MM.1S (cell line): ENCODE results near the gene IL3.

Experiments
- DNase-seq: peaks from one replicate; pipeline ENCODE4 v3.0.0-alpha.2; 2015
- H2AFZ ChIP-seq: fragments of 300-600 bp; sonication (generic); 2 replicates; pipeline ENCODE4 v1.6.0; 2016; ENCODE audit warnings: antibody characterized with exemption, low read length
- H3F3A ChIP-seq: fragments of 300-600 bp; sonication (generic); 2 replicates; pipeline ENCODE4 v1.6.1; 2016; ENCODE audit warnings: mild to moderate bottlenecking, antibody characterized with exemption, low read length, moderate library complexity, mixed read lengths; ENCODE audit not compliant: insufficient read depth
- H3K27ac ChIP-seq: fragments of 300-600 bp; sonication (generic); 2 replicates; pipeline ENCODE4 v1.5.1; 2016; ENCODE audit warnings: mild to moderate bottlenecking, low read length
- H3K27me3 ChIP-seq: fragments of 300-600 bp; sonication (generic); replicated peaks from 2 replicates; pipeline ENCODE4 v1.6.0; 2016; ENCODE audit warnings: low read length; ENCODE audit not compliant: insufficient read depth
- H3K36me3 ChIP-seq: fragments of 300-600 bp; sonication (generic); replicated peaks from 2 replicates; pipeline ENCODE4 v1.6.1; 2016; ENCODE audit warnings: mild to moderate bottlenecking, low read length, mixed read lengths; ENCODE audit not compliant: insufficient read depth
- H3K4me1 ChIP-seq: fragments of 300-600 bp; sonication (generic); 2 replicates; pipeline ENCODE4 v1.6.1; 2016; ENCODE audit warnings: low read length, mixed read lengths
- H3K4me2 ChIP-seq: fragments of 300-600 bp; sonication (generic); 2 replicates; pipeline ENCODE4 v1.6.0; 2016; ENCODE audit warnings: low read depth, low read length
- H3K4me3 ChIP-seq: fragments of 300-600 bp; sonication (generic); 2 replicates; pipeline ENCODE4 v1.5.1; 2016; ENCODE audit warnings: low read length, mixed read lengths
- H3K79me2 ChIP-seq: fragments of 300-600 bp; sonication (generic); 2 replicates; pipeline ENCODE4 v1.6.1; 2016; ENCODE audit warnings: mixed run types, low read length, mixed read lengths
- H3K9ac ChIP-seq: fragments of 300-600 bp; sonication (generic); 2 replicates; pipeline ENCODE4 v1.6.1; 2016; ENCODE audit warnings: low read length, mixed read lengths
- H3K9me2 ChIP-seq: fragments of 300-600 bp; sonication (generic); replicated peaks from 2 replicates; pipeline ENCODE4 v1.6.1; 2016; ENCODE audit warnings: mild to moderate bottlenecking, low read length, mixed read lengths; ENCODE audit not compliant: insufficient read depth
- H3K9me3 ChIP-seq: fragments of 300-600 bp; sonication (generic); replicated peaks from 2 replicates; pipeline ENCODE4 v1.6.1; 2016; ENCODE audit warnings: mild to moderate bottlenecking, low read length, mixed read lengths; ENCODE audit not compliant: insufficient read depth
- H4K20me1 ChIP-seq: fragments of 300-600 bp; sonication (generic); 2 replicates; pipeline ENCODE4 v1.6.1; 2016; ENCODE audit warnings: mild to moderate bottlenecking, low read length, moderate library complexity, mixed read lengths; ENCODE audit not compliant: insufficient read depth
- CTCF ChIP-seq: fragments of 300-600 bp; sonication (generic); IDR thresholded peaks from 2 replicates; pipeline ENCODE4 v1.5.1; 2016; ENCODE audit warnings: antibody characterized with exemption, low read length, mixed read lengths
- EZH2 ChIP-seq: fragments of 300-600 bp; sonication (generic); optimal IDR thresholded peaks from 2 replicates; pipeline ENCODE3; 2017; ENCODE audit warnings: low read depth, mild to moderate bottlenecking, antibody characterized with exemption, low read length, mixed read lengths
- EZH2phosphoT487 ChIP-seq: fragments of 300-600 bp; sonication (generic); IDR thresholded peaks from 2 replicates; pipeline ENCODE4 v1.6.1; 2018; ENCODE audit warnings: antibody characterized with exemption, low read length

The IL3 gene

GRCh38 chr5:132099076-132099748, 38.8 kb downstream of the IL3 start:
- Histone ChIP-seq H3K9ac (no peak overlapping the region), H3F3A (peaks cover 42% of the 10 kb centered on the region), H3K27ac (no peak overlapping the region), H3K79me2 (no peaks in the 10 kb centered on the region), H3K4me3 (no peak overlapping the region), H3K27me3 (no peaks in the 10 kb centered on the region), H3K9me2 (no peaks in the 10 kb centered on the region), H3K9me3 (no peaks in the 10 kb centered on the region), H2AFZ (no peak overlapping the region), H3K4me1 (peaks cover 51% of the 10 kb centered on the region), H3K36me3 (no peaks in the 10 kb centered on the region), H4K20me1 (no peaks in the 10 kb centered on the region), H3K4me2 (no peak overlapping the region)
- DNase-seq: no peak
- TF ChIP-seq CTCF (no peak), EZH2 (no peak), EZH2phosphoT487 (no peak)

- Histone ChIP-seq H3K9me3 (no peaks in the 10 kb centered on the region), H3K27ac (peak overlapping the region; percentile 100), H3K27me3 (no peaks in the 10 kb centered on the region), H3K4me2 (peak overlapping the region; percentile 94), H3K36me3 (no peaks in the 10 kb centered on the region), H3K4me1 (peaks cover 58% of the 10 kb centered on the region), H3F3A (peaks cover 48% of the 10 kb centered on the region), H3K4me3 (no peak overlapping the region), H4K20me1 (no peaks in the 10 kb centered on the region), H2AFZ (peak overlapping the region; percentile 21; the same call in 1 of the 2 replicates), H3K9ac (peak overlapping the region; percentile 67; the same call in 1 of the 2 replicates), H3K9me2 (no peaks in the 10 kb centered on the region), H3K79me2 (no peaks in the 10 kb centered on the region)
- DNase-seq: no peak
- no peak for TF ChIP-seq EZH2phosphoT487
- TF ChIP-seq CTCF: no peak
- no peak for TF ChIP-seq EZH2
These were observed 39.5 kb downstream of the IL3 start for GRCh38 chr5:132099905-132100304.

GRCh38 chr5:132100672-132101261, 40.3 kb downstream of the IL3 start:
- Histone ChIP-seq H3K27ac (peak overlapping the region; percentile 100), H3K27me3 (no peaks in the 10 kb centered on the region), H4K20me1 (no peaks in the 10 kb centered on the region), H3K4me1 (peaks cover 67% of the 10 kb centered on the region), H3K79me2 (no peaks in the 10 kb centered on the region), H3F3A (peaks cover 49% of the 10 kb centered on the region), H3K4me3 (peak overlapping the region; percentile 39), H3K4me2 (peak overlapping the region; percentile 94), H3K9me3 (no peaks in the 10 kb centered on the region), H3K9ac (peak overlapping the region; percentile 67), H3K9me2 (no peaks in the 10 kb centered on the region), H2AFZ (peak overlapping the region; percentile 21), H3K36me3 (no peaks in the 10 kb centered on the region)
- no peak for TF ChIP-seq EZH2phosphoT487
- no peak; the same call in 1 of the 2 replicates for TF ChIP-seq CTCF
- no peak for TF ChIP-seq EZH2
- DNase-seq: peak; percentile 89
